GM18907 (cell line): ENCODE data around the gene SYTL3.

ENCODE experiments used
- ATAC-seq: cut with Tn5 transposase; IDR thresholded peaks from one replicate; pipeline ENCODE4 v1.9.1; 2021; ENCODE audit warnings: mild to moderate bottlenecking, moderate library complexity; ENCODE audit not compliant: unreplicated experiment

SYTL3 gene

GRCh38 chr6:158717341-158718330 is 67.8 kb downstream of the SYTL3 start:
- ATAC-seq, result peak; percentile 66

- ATAC-seq, result no peak
Observed at GRCh38 chr6:158718461-158719046, 68.7 kb downstream of the SYTL3 start.

GRCh38 chr6:158722176-158722729 is 72.4 kb downstream of the SYTL3 start:
- no peak for ATAC-seq

GRCh38 chr6:158725704-158726103 is 75.8 kb downstream of the SYTL3 start:
- ATAC-seq, result no peak

GRCh38 chr6:158729906-158730540 is 80.2 kb downstream of the SYTL3 start:
- no peak for ATAC-seq

GRCh38 chr6:158730541-158730907 is 80.7 kb downstream of the SYTL3 start:
- no peak for ATAC-seq

GRCh38 chr6:158735009-158735408 is 85.2 kb downstream of the SYTL3 start:
- ATAC-seq, result no peak

- no peak for ATAC-seq
Observed at GRCh38 chr6:158737082-158737709, 87.3 kb downstream of the SYTL3 start.

- ATAC-seq, result no peak
Observed at GRCh38 chr6:158737710-158738615, 88.1 kb downstream of the SYTL3 start.

- ATAC-seq, result no peak
Observed at GRCh38 chr6:158739673-158740072, 89.8 kb downstream of the SYTL3 start.

GRCh38 chr6:158743033-158743651 is 93.3 kb downstream of the SYTL3 start:
- no peak for ATAC-seq

GRCh38 chr6:158744986-158745430 is 95.2 kb downstream of the SYTL3 start:
- no peak for ATAC-seq

- no peak for ATAC-seq
Observed at GRCh38 chr6:158751224-158751623, 101.4 kb downstream of the SYTL3 start.

GRCh38 chr6:158751921-158752320 is 102.1 kb downstream of the SYTL3 start:
- ATAC-seq, result no peak

GRCh38 chr6:158752613-158753012 is 102.8 kb downstream of the SYTL3 start:
- no peak for ATAC-seq

- no peak for ATAC-seq
Observed at GRCh38 chr6:158753811-158754210, 104.0 kb downstream of the SYTL3 start.

- no peak for ATAC-seq
Observed at GRCh38 chr6:158754738-158755137, 104.9 kb downstream of the SYTL3 start.

- ATAC-seq, result no peak
Observed at GRCh38 chr6:158755636-158756035, 105.8 kb downstream of the SYTL3 start.

- no peak for ATAC-seq
Observed at GRCh38 chr6:158756126-158756525, 106.3 kb downstream of the SYTL3 start.
